Caki2 (cell line): ENCODE data around the gene KIF25. TPM values are rescaled to one million over a fixed set of nuclear protein-coding genes. Genes with fewer than 3 reads are reported as not detected.

ENCODE experiments used
- DNase-seq: peaks from one replicate; pipeline ENCODE4 v3.0.0-alpha.2; 2015; ENCODE audit warnings: low read depth
- in situ Hi-C: cut with HindIII; loops from 2 replicates; pipeline ENCODE4 v1.10.0; 2016; ENCODE audit warnings: low sequenced_read_pairs, low pct_unique_long_range_greater_than_20kb, mixed read lengths
- total RNA-seq: library from RNA; depleted of rRNA; stranded (reverse); fragments of >200 nt; shearing (Covaris generic); gene quantifications from 2 replicates; pipeline ENCODE4 v1.2.3, GENCODE V29; 2014; ENCODE audit warnings: low replicate concordance; rRNA removed

The KIF25 gene
- total RNA-seq, 1 experiment from 2014 or later, result not detected

- peak; percentile 15 for DNase-seq
- in situ Hi-C loops, result no loop called here
These were observed 90.9 kb downstream of the KIF25 start for GRCh38 chr6:168088161-168089053.

DNA sequence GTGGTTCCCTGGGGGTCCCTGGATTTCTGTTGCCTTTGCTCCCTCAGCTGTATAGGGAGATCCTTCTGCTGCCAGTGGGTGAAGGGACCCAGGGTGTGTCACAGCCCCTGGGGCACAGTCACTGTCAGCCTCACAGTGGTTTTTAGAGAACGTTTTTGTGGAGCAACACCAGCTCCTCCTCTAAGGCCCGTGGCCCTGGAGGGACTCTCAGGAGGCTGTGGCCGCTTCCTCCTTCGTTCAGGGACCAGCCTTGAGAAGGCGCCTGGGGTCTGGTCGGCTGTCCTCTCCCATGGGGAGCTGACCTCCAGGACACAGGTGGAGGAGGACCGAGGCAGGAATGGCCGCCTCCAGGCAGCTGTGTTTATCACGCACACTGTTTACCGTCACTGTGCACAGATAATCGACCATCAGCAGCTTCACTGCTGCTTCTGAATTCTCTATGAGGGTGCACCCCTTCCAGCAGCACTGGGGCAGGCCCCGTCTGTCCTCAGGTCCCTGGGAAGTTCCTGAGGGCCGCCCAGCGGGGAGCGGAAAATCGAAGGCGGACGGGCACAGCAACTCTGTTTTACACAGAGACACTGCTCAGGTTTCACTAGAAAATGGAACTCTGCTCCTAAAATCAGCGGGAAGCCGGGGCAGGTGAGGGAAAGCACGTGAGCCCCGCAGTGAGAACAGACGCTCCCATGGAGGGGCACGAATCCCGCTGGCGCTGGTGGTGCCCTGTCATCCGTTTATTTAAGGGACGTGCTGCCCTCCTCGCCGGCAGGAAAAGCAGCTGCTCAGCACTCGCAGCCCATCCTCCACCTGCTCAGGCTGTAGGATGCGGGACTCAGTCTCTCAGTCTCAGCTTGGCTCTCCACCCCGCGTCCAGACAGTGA lies 92.0 kb downstream of the KIF25 start:
- DNase-seq, result no peak
- in situ Hi-C loops, result no loop called here

- no peak for DNase-seq
- in situ Hi-C loops, result no loop called here
These were observed 92.7 kb downstream of the KIF25 start for GRCh38 chr6:168090064-168090690.

DNA sequence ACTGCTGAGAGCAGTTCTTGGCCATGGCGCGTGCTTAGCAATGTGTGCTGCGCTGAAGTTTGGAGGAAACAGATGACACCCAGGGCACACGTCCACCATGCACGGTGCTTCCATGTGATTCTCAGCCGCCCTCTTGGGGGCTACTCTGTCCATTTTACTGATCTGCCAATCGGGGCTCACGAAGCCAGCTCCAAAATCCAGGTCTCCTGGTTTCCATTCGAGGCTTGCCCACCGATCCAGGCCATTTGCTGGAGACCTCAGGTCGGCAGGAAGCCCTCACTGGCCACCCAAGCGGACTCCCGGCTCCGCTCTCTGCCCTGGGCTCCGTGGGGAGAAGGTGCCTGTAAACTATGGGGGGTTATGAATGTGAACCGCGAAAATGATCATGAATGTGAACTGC lies 93.2 kb downstream of the KIF25 start:
- in situ Hi-C loops, result no loop called here
- DNase-seq, result no peak

- in situ Hi-C loops, result no loop called here
- DNase-seq, result no peak
These were observed 94.2 kb downstream of the KIF25 start for GRCh38 chr6:168091381-168092264.

DNA sequence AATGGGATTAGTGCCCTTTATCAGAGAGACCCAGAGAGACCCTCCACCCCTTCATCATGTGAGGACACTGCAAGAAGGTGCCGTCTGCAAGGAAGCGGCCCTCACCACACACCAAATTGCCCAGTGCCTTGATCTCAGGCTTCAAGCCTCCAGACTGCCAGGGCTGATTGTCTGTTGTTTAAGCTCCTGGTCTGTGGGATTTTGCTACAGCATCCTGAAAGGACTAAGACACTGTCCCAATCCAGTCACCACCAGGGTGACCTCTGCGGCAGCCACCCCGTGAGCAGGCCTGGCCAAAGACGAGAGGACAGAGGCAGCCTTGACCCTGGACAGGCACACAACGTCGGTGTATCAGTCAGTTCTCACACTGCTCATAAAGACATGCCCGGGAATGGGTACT lies 95.1 kb downstream of the KIF25 start:
- in situ Hi-C loops, result no loop called here

DNA sequence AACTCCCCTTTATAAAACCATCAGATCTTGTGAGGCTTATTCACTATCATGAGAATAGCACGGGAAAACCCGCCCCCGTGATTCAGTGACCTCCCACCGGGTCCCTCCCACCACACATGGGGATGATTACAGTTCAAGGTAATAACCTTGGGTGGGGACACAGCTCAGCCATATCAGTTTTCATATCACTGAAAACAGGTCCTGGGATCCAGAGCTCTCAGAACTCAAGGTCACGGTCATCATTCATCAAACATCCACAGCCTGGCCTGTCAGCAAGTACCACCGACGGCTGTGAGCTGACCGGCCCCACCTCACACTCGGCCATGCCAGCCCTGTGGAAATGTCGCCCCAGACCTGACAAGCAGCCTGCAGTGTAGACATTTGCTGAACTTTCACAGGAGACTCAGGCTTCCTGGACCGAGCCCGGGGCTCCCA lies 95.6 kb downstream of the KIF25 start:
- peak; percentile 21 for DNase-seq
- in situ Hi-C loops, result no loop called here

More for the DNA sequence above, 95.1 kb downstream of the KIF25 start:
- DNase-seq, result no peak

- DNase-seq, result no peak
- in situ Hi-C loops, result no loop called here
These were observed 96.2 kb downstream of the KIF25 start for GRCh38 chr6:168093634-168094033.

Other genes with a start within 250 kb of the KIF25 start
- gene AFDN, start 170.8 kb upstream of the KIF25 start, total RNA-seq, result 16.8 and 31.6 TPM in 2 replicates
- gene FRMD1, start 81.5 kb downstream of the KIF25 start, total RNA-seq, result not detected in 2 replicates